ENCODE measurements around the gene NDUFA12. TPM values are rescaled to one million over a fixed set of nuclear protein-coding genes. Genes with fewer than 3 reads are reported as not detected.

The NDUFA12 gene
- total RNA-seq, result 100 to 1,000 TPM; 118 to 142 TPM

- peak within 1 kb of the TSS; percentile 86 to 91 for H3K4me3 Mint-ChIP-seq
- no peaks in the 10 kb centered on the region for H3K27me3 Mint-ChIP-seq (ENCODE audit: low read depth)
- DNase-seq, result peak; percentile 96 to 98
- H3K36me3 Mint-ChIP-seq (ENCODE audit: insufficient read depth in 2 of 2), result peaks cover 14 to 37% of the 10 kb centered on the region in 2 donors
- H3K4me1 Mint-ChIP-seq (ENCODE audit: low read depth), result peaks cover 59% of the 10 kb centered on the region
- H3K9me3 Mint-ChIP-seq, result peaks cover 6 to 8% of the 10 kb centered on the region in 2 donors
- ATAC-seq (replicated peaks in 1 of 2), result peak; percentile 100
- H3K27ac Mint-ChIP-seq, result peak within 1 kb of the TSS; percentile 98
These were observed at the start of gene NDUFA12 for GRCh38 chr12:95003213-95003920. Gene NDUFA12, minus strand, starts transcription at chr12:95003697. Its CDS starts 17 bp downstream, at chr12:95003680.

- no peak overlapping the region for H3K4me3 Mint-ChIP-seq
- H3K27ac Mint-ChIP-seq, result no peak overlapping the region
- DNase-seq, result no peak
- H3K27me3 Mint-ChIP-seq (ENCODE audit: low read depth), result no peaks in the 10 kb centered on the region
- H3K36me3 Mint-ChIP-seq (ENCODE audit: insufficient read depth in 2 of 2), result peaks cover 2 to 10% of the 10 kb centered on the region in 2 donors
- no peaks in the 10 kb centered on the region for H3K9me3 Mint-ChIP-seq
- ATAC-seq (replicated peaks in 1 of 2), result no peak
- no peaks in the 10 kb centered on the region for H3K4me1 Mint-ChIP-seq (ENCODE audit: low read depth)
These were observed 47.7 kb upstream of the NDUFA12 start for GRCh38 chr12:95051241-95051640.

- H3K27ac Mint-ChIP-seq, result no peak overlapping the region
- ATAC-seq (replicated peaks in 1 of 2), result no peak
- H3K4me3 Mint-ChIP-seq, result no peak overlapping the region
- no peaks in the 10 kb centered on the region for H3K27me3 Mint-ChIP-seq (ENCODE audit: low read depth)
- H3K36me3 Mint-ChIP-seq (ENCODE audit: insufficient read depth in 2 of 2), result peaks cover 5 to 12% of the 10 kb centered on the region in 2 donors
- DNase-seq, result no peak
- peaks cover 24% of the 10 kb centered on the region for H3K4me1 Mint-ChIP-seq (ENCODE audit: low read depth)
- H3K9me3 Mint-ChIP-seq, result no peaks in the 10 kb centered on the region
These were observed 34.4 kb upstream of the NDUFA12 start for GRCh38 chr12:95037906-95038305.

- Mint-ChIP-seq H3K4me1 (ENCODE audit: low read depth) (peaks cover 24% of the 10 kb centered on the region), H3K9me3 (no peaks in the 10 kb centered on the region), H3K27ac (no peak overlapping the region), H3K4me3 (no peak overlapping the region), H3K27me3 (ENCODE audit: low read depth) (no peaks in the 10 kb centered on the region), H3K36me3 (ENCODE audit: insufficient read depth in 2 of 2) (peaks cover 5 to 6% of the 10 kb centered on the region in 2 donors)
- no peak for DNase-seq
- ATAC-seq (replicated peaks in 1 of 2), result no peak
These were observed 31.3 kb upstream of the NDUFA12 start for GRCh38 chr12:95034750-95035149.

GRCh38 chr12:95022477-95022876, 19.0 kb upstream of the NDUFA12 start:
- DNase-seq (no peak), ATAC-seq (replicated peaks in 1 of 2) (no peak)
- Mint-ChIP-seq H3K4me1 (ENCODE audit: low read depth) (no peaks in the 10 kb centered on the region), H3K4me3 (no peak overlapping the region), H3K27me3 (ENCODE audit: low read depth) (no peaks in the 10 kb centered on the region), H3K27ac (no peak overlapping the region), H3K36me3 (ENCODE audit: insufficient read depth in 2 of 2) (peaks cover 0 to 1% of the 10 kb centered on the region in 2 donors), H3K9me3 (no peaks in the 10 kb centered on the region)

- no peaks in the 10 kb centered on the region for H3K4me1 Mint-ChIP-seq (ENCODE audit: low read depth)
- H3K36me3 Mint-ChIP-seq (ENCODE audit: insufficient read depth in 2 of 2), result peaks cover 0 to 3% of the 10 kb centered on the region in 2 donors
- H3K9me3 Mint-ChIP-seq, result peaks cover 3 to 5% of the 10 kb centered on the region in 2 donors
- H3K27me3 Mint-ChIP-seq (ENCODE audit: low read depth), result no peaks in the 10 kb centered on the region
- DNase-seq, result no peak
- H3K4me3 Mint-ChIP-seq, result no peak overlapping the region
- no peak for ATAC-seq (replicated peaks in 1 of 2)
- H3K27ac Mint-ChIP-seq, result no peak overlapping the region
These were observed 14.0 kb upstream of the NDUFA12 start for GRCh38 chr12:95017482-95017881.

GRCh38 chr12:95016120-95016519, 12.6 kb upstream of the NDUFA12 start:
- Mint-ChIP-seq H3K27me3 (ENCODE audit: low read depth) (no peaks in the 10 kb centered on the region), H3K4me1 (ENCODE audit: low read depth) (no peaks in the 10 kb centered on the region), H3K4me3 (no peak overlapping the region), H3K36me3 (ENCODE audit: insufficient read depth in 2 of 2) (peaks cover 0 to 4% of the 10 kb centered on the region in 2 donors), H3K9me3 (peaks cover 3 to 5% of the 10 kb centered on the region in 2 donors), H3K27ac (no peak overlapping the region)
- ATAC-seq (replicated peaks in 1 of 2) (no peak), DNase-seq (no peak)

GRCh38 chr12:95014554-95014953, 11.1 kb upstream of the NDUFA12 start:
- DNase-seq, result no peak
- H3K36me3 Mint-ChIP-seq (ENCODE audit: insufficient read depth in 2 of 2), result peaks cover 2 to 10% of the 10 kb centered on the region in 2 donors
- no peaks in the 10 kb centered on the region for H3K27me3 Mint-ChIP-seq (ENCODE audit: low read depth)
- no peak overlapping the region for H3K4me3 Mint-ChIP-seq
- no peaks in the 10 kb centered on the region for H3K4me1 Mint-ChIP-seq (ENCODE audit: low read depth)
- ATAC-seq (replicated peaks in 1 of 2), result no peak
- H3K9me3 Mint-ChIP-seq, result peaks cover 3 to 5% of the 10 kb centered on the region in 2 donors
- H3K27ac Mint-ChIP-seq, result no peak overlapping the region

GRCh38 chr12:95006206-95006605, 2.7 kb upstream of the NDUFA12 start:
- H3K36me3 Mint-ChIP-seq (ENCODE audit: insufficient read depth in 2 of 2), result peaks cover 21 to 40% of the 10 kb centered on the region in 2 donors
- H3K9me3 Mint-ChIP-seq, result peaks cover 6 to 10% of the 10 kb centered on the region in 2 donors
- H3K4me1 Mint-ChIP-seq (ENCODE audit: low read depth), result peaks cover 31% of the 10 kb centered on the region
- H3K4me3 Mint-ChIP-seq, result no peak overlapping the region
- DNase-seq, result no peak
- ATAC-seq (replicated peaks in 1 of 2), result no peak
- no peaks in the 10 kb centered on the region for H3K27me3 Mint-ChIP-seq (ENCODE audit: low read depth)
- no peak overlapping the region for H3K27ac Mint-ChIP-seq

- H3K4me1 Mint-ChIP-seq (ENCODE audit: low read depth), result peaks cover 46% of the 10 kb centered on the region
- peak overlapping the region; percentile 90 for H3K27ac Mint-ChIP-seq
- H3K36me3 Mint-ChIP-seq (ENCODE audit: insufficient read depth in 2 of 2), result peaks cover 14 to 38% of the 10 kb centered on the region in 2 donors
- H3K4me3 Mint-ChIP-seq, result peak overlapping the region; percentile 74 to 91
- H3K27me3 Mint-ChIP-seq (ENCODE audit: low read depth), result no peaks in the 10 kb centered on the region
- DNase-seq, result no peak
- peaks cover 6 to 10% of the 10 kb centered on the region in 2 donors for H3K9me3 Mint-ChIP-seq
- ATAC-seq (replicated peaks in 1 of 2), result no peak
These were observed 1.1 kb upstream of the NDUFA12 start for GRCh38 chr12:95004610-95005009.

- Mint-ChIP-seq H3K9me3 (peaks cover 6 to 10% of the 10 kb centered on the region in 2 donors), H3K36me3 (ENCODE audit: insufficient read depth in 2 of 2) (peaks cover 15 to 34% of the 10 kb centered on the region in 2 donors), H3K4me3 (peak overlapping the region; percentile 86 to 91), H3K27me3 (ENCODE audit: low read depth) (no peaks in the 10 kb centered on the region), H3K4me1 (ENCODE audit: low read depth) (peaks cover 54% of the 10 kb centered on the region), H3K27ac (peak overlapping the region; percentile 98)
- ATAC-seq (replicated peaks in 1 of 2) (no peak), DNase-seq (no peak)
These were observed 400 bp upstream of the NDUFA12 start for GRCh38 chr12:95003921-95004272.

GRCh38 chr12:95002754-95003153, 743 bp downstream of the NDUFA12 start:
- ATAC-seq (replicated peaks in 1 of 2), result no peak
- Mint-ChIP-seq H3K4me1 (ENCODE audit: low read depth) (peaks cover 64% of the 10 kb centered on the region), H3K36me3 (ENCODE audit: insufficient read depth in 2 of 2) (peaks cover 13 to 35% of the 10 kb centered on the region in 2 donors)

GRCh38 chr12:94998326-94998725, 5.2 kb downstream of the NDUFA12 start:
- H3K4me1 Mint-ChIP-seq (ENCODE audit: low read depth), result peaks cover 58% of the 10 kb centered on the region
- no peaks in the 10 kb centered on the region for H3K27me3 Mint-ChIP-seq (ENCODE audit: low read depth)
- ATAC-seq (replicated peaks in 1 of 2) (no peak), DNase-seq (no peak)
- peak overlapping the region in 1 of 2 donors; percentile 54 for H3K4me3 Mint-ChIP-seq
- H3K9me3 Mint-ChIP-seq, result no peaks in the 10 kb centered on the region
- H3K36me3 Mint-ChIP-seq (ENCODE audit: insufficient read depth in 2 of 2), result peaks cover 5 to 12% of the 10 kb centered on the region in 2 donors
- H3K27ac Mint-ChIP-seq, result peak overlapping the region; percentile 75

More at GRCh38 chr12:95002754-95003153, 743 bp downstream of the NDUFA12 start:
- Mint-ChIP-seq H3K27me3 (ENCODE audit: low read depth) (no peaks in the 10 kb centered on the region), H3K9me3 (peaks cover 6 to 7% of the 10 kb centered on the region in 2 donors), H3K27ac (peak overlapping the region; percentile 98), H3K4me3 (peak overlapping the region; percentile 86 to 91)
- DNase-seq, result no peak

- Mint-ChIP-seq H3K36me3 (ENCODE audit: insufficient read depth in 2 of 2) (peaks cover 6 to 11% of the 10 kb centered on the region in 2 donors), H3K4me3 (no peak overlapping the region), H3K27ac (no peak overlapping the region), H3K27me3 (ENCODE audit: low read depth) (no peaks in the 10 kb centered on the region), H3K9me3 (no peaks in the 10 kb centered on the region), H3K4me1 (ENCODE audit: low read depth) (peaks cover 56% of the 10 kb centered on the region)
- DNase-seq (no peak), ATAC-seq (replicated peaks in 1 of 2) (no peak)
These were observed 5.8 kb downstream of the NDUFA12 start for GRCh38 chr12:94997726-94998125.
